Testis (tissue), 3 donors: Measurements from ENCODE around the gene C4orf50. TPM values are rescaled to one million over a fixed set of nuclear protein-coding genes. Genes with fewer than 3 reads are reported as not detected.

ENCODE experiments used
- DNase-seq: peaks from one replicate; pipeline ENCODE4 v3.0.0-alpha.2; 2019
- H3K27ac ChIP-seq, 2 donors: fragments of 200-600 bp; sonication (generic); one replicate each; pipeline ENCODE4 v1.5.1; 2019
- H3K27me3 ChIP-seq: fragments of 200-600 bp; sonication (generic); one replicate; pipeline ENCODE4 v1.5.1; 2019
- H3K36me3 ChIP-seq: fragments of 200-600 bp; sonication (generic); one replicate; pipeline ENCODE4 v1.5.1; 2017; ENCODE audit warnings: low read depth; ENCODE audit errors: missing control alignments
- H3K4me1 ChIP-seq: fragments of 200-600 bp; sonication (generic); one replicate; pipeline ENCODE4 v1.5.1; 2019
- H3K4me3 ChIP-seq, 2 donors: fragments of 200-600 bp; sonication (generic); one replicate each; pipeline ENCODE4 v1.5.1; 2017 to 2019
- H3K9me3 ChIP-seq: fragments of 200-600 bp; sonication (generic); one replicate; pipeline ENCODE4 v1.5.1; 2017
- CTCF ChIP-seq, 3 experiments: fragments of 450-650 bp in 2 of 3; fragments of 200-600 bp in 1 of 3; sonication (generic) in 1 of 3; IDR thresholded peaks; one replicate each; pipeline ENCODE4 v1.5.1; 2016 to 2019; ENCODE audit warnings: antibody characterized with exemption in 3 of 3, mild to moderate bottlenecking in 2 of 3, moderate library complexity in 1 of 3
- POLR2A ChIP-seq: fragments of 450-650 bp; IDR thresholded peaks from one replicate; pipeline ENCODE4 v1.6.1; 2017; ENCODE audit warnings: antibody characterized with exemption, mild to moderate bottlenecking, moderate library complexity
- WGBS, 2 donors: methylation state at CpG; one replicate each; pipeline ENCODE4 v1.1.5; 2018; 5-methylcytosine and 5-hydroxymethylcytosine counted together
- intact Hi-C: fragments of 100-400 bp; cut with DNase I; formaldehyde crosslinking; loops from one replicate; pipeline ENCODE4 v1.15.1; 2023; ENCODE audit warnings: low total_unique reads
- polyA plus RNA-seq: library from polyadenylated mRNA; stranded (reverse); fragments of 350-450 nt; fragmentation: Illumina TruSeq; extraction: RNeasy Lipid Tissue Mini Kit (QIAGEN cat#74804); gene quantifications from one replicate; pipeline ENCODE4 v1.2.3, GENCODE V29; 2014; ENCODE audit warnings: low read depth, low replicate concordance; ENCODE audit not compliant: insufficient read depth
- total RNA-seq, 2 donors: library from RNA; depleted of rRNA; stranded (reverse); fragments of >200 nt; gene quantifications; one replicate each; pipeline ENCODE4 v1.2.3, GENCODE V29; 2016

Gene C4orf50
- total and polyA plus RNA-seq, 3 donors from 2014 or later: 1.1 to 2.7 (median 1.8) TPM

GRCh38 chr4:5878359-5878758, 139.9 kb downstream of the C4orf50 start:
- no peak for DNase-seq
- no peak for TF ChIP-seq POLR2A
- no peak for TF ChIP-seq CTCF (IDR thresholded peaks at IDR 0.05)
- WGBS, 2 donors: 81 to 85% methylated on average over 6 of the region's 6 CpGs

GRCh38 chr4:5877392-5877791, 140.8 kb downstream of the C4orf50 start:
- H3K27ac ChIP-seq: no peak overlapping the region

More at GRCh38 chr4:5878359-5878758, 139.9 kb downstream of the C4orf50 start:
- Histone ChIP-seq H3K9me3 (no peaks in the 10 kb centered on the region), H3K4me3 (no peak overlapping the region), H3K27me3 (no peaks in the 10 kb centered on the region), H3K27ac (no peak overlapping the region), H3K4me1 (no peaks in the 10 kb centered on the region), H3K36me3 (no peaks in the 10 kb centered on the region)
- intact Hi-C loops: no loop called here

GRCh38 chr4:5874811-5875449, 143.3 kb downstream of the C4orf50 start:
- 37 to 40% methylated on average over 6 of the region's 6 CpGs for WGBS, 2 donors

More at GRCh38 chr4:5877392-5877791, 140.8 kb downstream of the C4orf50 start:
- no peaks in the 10 kb centered on the region for H3K9me3 ChIP-seq
- DNase-seq: no peak
- H3K27me3 ChIP-seq: no peaks in the 10 kb centered on the region
- intact Hi-C loops: no loop called here
- H3K4me1 ChIP-seq: no peaks in the 10 kb centered on the region
- H3K4me3 ChIP-seq: no peak overlapping the region
- WGBS, 2 donors: 87 to 92% methylated on average over 9 of the region's 9 CpGs
- no peak for TF ChIP-seq CTCF (IDR thresholded peaks at IDR 0.05)
- no peak for TF ChIP-seq POLR2A
- H3K36me3 ChIP-seq: no peaks in the 10 kb centered on the region

GRCh38 chr4:5870701-5871100, 147.5 kb downstream of the C4orf50 start:
- intact Hi-C loops: no loop called here

More at GRCh38 chr4:5874811-5875449, 143.3 kb downstream of the C4orf50 start:
- Histone ChIP-seq H3K9me3 (no peaks in the 10 kb centered on the region), H3K36me3 (no peaks in the 10 kb centered on the region), H3K4me3 (no peak overlapping the region), H3K27ac (no peak overlapping the region), H3K27me3 (no peaks in the 10 kb centered on the region), H3K4me1 (no peaks in the 10 kb centered on the region)
- intact Hi-C loops: no loop called here
- DNase-seq: no peak
- no peak for TF ChIP-seq POLR2A
- no peak for TF ChIP-seq CTCF (IDR thresholded peaks at IDR 0.05)

More at GRCh38 chr4:5870701-5871100, 147.5 kb downstream of the C4orf50 start:
- TF ChIP-seq CTCF (IDR thresholded peaks at IDR 0.05) (no peak), POLR2A (no peak)
- Histone ChIP-seq H3K36me3 (no peaks in the 10 kb centered on the region), H3K9me3 (no peaks in the 10 kb centered on the region), H3K27ac (no peak overlapping the region), H3K27me3 (no peaks in the 10 kb centered on the region), H3K4me1 (no peaks in the 10 kb centered on the region), H3K4me3 (no peak overlapping the region)
- no peak for DNase-seq
- whole genome bisulfite sequencing, 2 donors: 82% methylated on average over 13 of the region's 13 CpGs
